IMR-90 (cell line): ENCODE measurements around the gene YTHDF2. TPM values are rescaled to one million over a fixed set of nuclear protein-coding genes. Genes with fewer than 3 reads are reported as not detected.

Source experiments
- ATAC-seq: fragments of 200-7000 bp; cut with Tn5 transposase; 2 replicates; pipeline ENCODE4 v1.9.1; 2020; ENCODE audit warnings: low read depth, mild to moderate bottlenecking, moderate library complexity
- BruUV-seq: library from RNA; stranded (reverse); fragments of 400-500 nt; replicated peaks from 2 replicates; lab custom pipeline; 2021; lab: Mats Ljungman, UMichigan
- CTCF ChIA-PET: fragments of 300-600 bp; formaldehyde crosslinking; extraction: SDS; loops from one replicate; lab custom pipeline; 2021; ENCODE audit warnings: antibody characterized with exemption; lab: Yijun Ruan, JAX
- POLR2A ChIA-PET: fragments of 300-600 bp; sonication (Branson Sonifier 250); formaldehyde crosslinking; loops from one replicate; lab custom pipeline; 2022; ENCODE audit warnings: antibody characterized with exemption; ENCODE audit not compliant: unreplicated experiment; lab: Charles Lee
- DNase-seq: peaks from one replicate; pipeline ENCODE4 v3.0.0; 2013
- H2AFZ ChIP-seq: replicated peaks from 2 replicates; pipeline ENCODE3; 2013; ENCODE audit warnings: low read length, mild to moderate bottlenecking; ENCODE audit not compliant: poor library complexity
- H2AK5ac ChIP-seq: 2 replicates; pipeline ENCODE4 v1.6.1; 2013; ENCODE audit warnings: low read depth, low read length, inconsistent platforms
- H2AK9ac ChIP-seq: replicated peaks from 2 replicates; pipeline ENCODE3; 2013; ENCODE audit warnings: mild to moderate bottlenecking, low read depth, low read length, moderate library complexity; ENCODE audit not compliant: poor library complexity
- H2BK120ac ChIP-seq: 2 replicates; pipeline ENCODE4 v1.6.1; 2013; ENCODE audit warnings: low read depth, low read length, inconsistent platforms
- H2BK15ac ChIP-seq: 3 replicates; pipeline ENCODE4 v1.6.1; 2013; ENCODE audit warnings: low read depth, low read length, inconsistent platforms
- H2BK20ac ChIP-seq: 2 replicates; pipeline ENCODE4 v1.6.1; 2013; ENCODE audit warnings: low read depth, mild to moderate bottlenecking, inconsistent platforms, low read length, moderate library complexity
- H2BK5ac ChIP-seq: 2 replicates; pipeline ENCODE4 v1.6.1; 2013; ENCODE audit warnings: mild to moderate bottlenecking, low read depth, low read length, inconsistent platforms; ENCODE audit not compliant: poor library complexity, severe bottlenecking
- H3K14ac ChIP-seq: replicated peaks from 2 replicates; pipeline ENCODE4 v1.6.1; 2013; ENCODE audit warnings: low read depth, low read length, inconsistent platforms
- H3K18ac ChIP-seq: 2 replicates; pipeline ENCODE4 v1.6.1; 2013; ENCODE audit warnings: low read depth, low read length, control low read depth
- H3K23ac ChIP-seq: 2 replicates; pipeline ENCODE4 v1.6.1; 2013; ENCODE audit warnings: low read depth, low read length, inconsistent platforms
- H3K27ac ChIP-seq: 2 replicates; pipeline ENCODE4 v1.5.1; 2013; ENCODE audit warnings: mild to moderate bottlenecking, control low read depth, low read length; ENCODE audit not compliant: insufficient read depth
- H3K27me3 ChIP-seq: 2 replicates; pipeline ENCODE4 v1.6.1; 2013; ENCODE audit warnings: low read length; ENCODE audit not compliant: control insufficient read depth, insufficient read depth
- H3K36me3 ChIP-seq: 2 replicates; pipeline ENCODE4 v1.6.1; 2013; ENCODE audit warnings: low read length, mixed read lengths; ENCODE audit not compliant: control insufficient read depth, insufficient read depth
- H3K4ac ChIP-seq: 2 replicates; pipeline ENCODE4 v1.6.1; 2013; ENCODE audit warnings: low read depth, low read length, inconsistent platforms
- H3K4me1 ChIP-seq: 2 replicates; pipeline ENCODE4 v1.6.1; 2013; ENCODE audit warnings: low read length, mixed read lengths; ENCODE audit not compliant: control insufficient read depth, insufficient read depth
- H3K4me2 ChIP-seq: 2 replicates; pipeline ENCODE4 v1.6.1; 2013; ENCODE audit warnings: low read depth, mild to moderate bottlenecking, control low read depth, low read length, moderate library complexity
- H3K4me3 ChIP-seq: 2 replicates; pipeline ENCODE4 v1.5.1; 2013; ENCODE audit warnings: low read depth, mild to moderate bottlenecking, control low read depth, low read length, moderate library complexity; ENCODE audit not compliant: insufficient read depth
- H3K56ac ChIP-seq: 2 replicates; pipeline ENCODE4 v1.6.1; 2013; ENCODE audit warnings: low read length, inconsistent platforms; ENCODE audit not compliant: insufficient read depth; ENCODE audit errors: extremely low read depth
- H3K79me1 ChIP-seq, 2 experiments: 2 replicates each; pipeline ENCODE4 v1.6.1; 2013; ENCODE audit warnings: low read length in 2 of 2, inconsistent platforms in 1 of 2, low read depth in 1 of 2
- H3K9ac ChIP-seq: 2 replicates; pipeline ENCODE4 v1.6.1; 2013; ENCODE audit warnings: low read depth, low read length, control low read depth
- H3K9me1 ChIP-seq: 2 replicates; pipeline ENCODE4 v1.6.1; 2013; ENCODE audit warnings: low read length, inconsistent platforms; ENCODE audit not compliant: insufficient read depth
- H3K9me3 ChIP-seq: 2 replicates; pipeline ENCODE4 v1.6.1; 2013; ENCODE audit warnings: low read length; ENCODE audit not compliant: control insufficient read depth, insufficient read depth
- H4K20me1 ChIP-seq: 2 replicates; pipeline ENCODE4 v1.6.1; 2013; ENCODE audit warnings: low read length, inconsistent platforms; ENCODE audit not compliant: insufficient read depth
- H4K5ac ChIP-seq: 2 replicates; pipeline ENCODE4 v1.6.1; 2013; ENCODE audit warnings: mild to moderate bottlenecking, low read depth, low read length, control low read depth
- H4K8ac ChIP-seq, 2 experiments: 2 replicates each; pipeline ENCODE4 v1.6.1; 2013; ENCODE audit warnings: low read depth in 2 of 2, low read length in 2 of 2, control low read depth in 1 of 2, inconsistent platforms in 1 of 2
- H4K91ac ChIP-seq: 2 replicates; pipeline ENCODE4 v1.6.1; 2013; ENCODE audit warnings: low read depth, low read length, inconsistent platforms; ENCODE audit not compliant: insufficient read depth
- CHD1 ChIP-seq: IDR thresholded peaks from 2 replicates; pipeline ENCODE4 v1.6.1; 2012; ENCODE audit warnings: low read depth, low read length, improper control_type of control experiment
- NFE2L2 ChIP-seq: fragments of 150-350 bp; IDR thresholded peaks from 2 replicates; pipeline ENCODE4 v1.6.1; 2016; ENCODE audit warnings: low read depth, mild to moderate bottlenecking, low read length
- POLR2A ChIP-seq: IDR thresholded peaks from 2 replicates; pipeline ENCODE4 v1.6.1; 2012; ENCODE audit warnings: mild to moderate bottlenecking, low read depth, low read length
- RAD21 ChIP-seq: IDR thresholded peaks from 2 replicates; pipeline ENCODE4 v1.6.1; 2012; ENCODE audit warnings: low read length, improper control_type of control experiment
- RFX5 ChIP-seq: IDR thresholded peaks from 2 replicates; pipeline ENCODE4 v1.8.0; 2012; ENCODE audit warnings: low read depth, mild to moderate bottlenecking, low read length, moderate library complexity
- USF2 ChIP-seq: fragments of 150-350 bp; IDR thresholded peaks from 2 replicates; pipeline ENCODE4 v1.6.1; 2017; ENCODE audit warnings: mild to moderate bottlenecking, antibody characterized with exemption, low read length, low read depth
- WGBS, 2 experiments: methylation state at CpG; one replicate each; pipeline versions ENCODE4 v1.1.5 to v1.1.7; 2013; ENCODE audit warnings: missing lambda C conversion rate in 2 of 2; ENCODE audit not compliant: insufficient read length in 1 of 2; ENCODE audit errors: extremely low coverage in 2 of 2; 5-methylcytosine and 5-hydroxymethylcytosine counted together
- dilution Hi-C: fragments of 300-500 bp; cut with HindIII; formaldehyde crosslinking; loops from one replicate; pipeline ENCODE4 v1.14.3; 2018; ENCODE audit warnings: low sequenced_read_pairs; ENCODE audit not compliant: unreplicated experiment
- in situ Hi-C: fragments of 300-500 bp; cut with MboI; formaldehyde crosslinking; loops from 3 replicates; pipeline ENCODE4 v1.14.3; 2019; ENCODE audit warnings: low sequenced_read_pairs, inconsistent platforms, mixed read lengths
- intact Hi-C: fragments of 100-400 bp; cut with micrococcal nuclease; formaldehyde crosslinking; loops from 2 replicates; pipeline ENCODE4 v1.10.0; 2022
- polyA plus RNA-seq, 3 experiments: library from polyadenylated mRNA; depleted of rRNA; stranded (reverse); fragments of >200 nt; gene quantifications; 2 replicates each; pipeline ENCODE4 v1.2.3, GENCODE V29; 2012; ENCODE audit warnings: low replicate concordance in 1 of 3
- total RNA-seq: library from RNA; depleted of rRNA; stranded (reverse); fragments of >200 nt; gene quantifications from 2 replicates; pipeline ENCODE4 v1.2.3, GENCODE V29; 2012

YTHDF2 gene
- total and polyA plus RNA-seq, 2 of the 4 experiments (the other 2 are of a cell fraction): 50.0 to 94.3 TPM

GRCh38 chr1:28803662-28804061, 66.9 kb downstream of the YTHDF2 start:
- Histone ChIP-seq H3K36me3 (no peaks in the 10 kb centered on the region), H3K27me3 (peaks cover 15% of the 10 kb centered on the region), H4K91ac (no peak overlapping the region), H3K4me1 (no peaks in the 10 kb centered on the region), H3K79me1 (no peaks in the 10 kb centered on the region), H3K14ac (no peak overlapping the region), H2BK15ac (no peak overlapping the region), H2AK5ac (no peak overlapping the region), H2BK120ac (no peak overlapping the region), H2BK5ac (no peak overlapping the region), H3K56ac (no peak overlapping the region), H4K8ac (no peak overlapping the region), H3K9ac (no peak overlapping the region), H3K9me1 (no peaks in the 10 kb centered on the region), H2AFZ (no peak overlapping the region), H2AK9ac (no peak overlapping the region), H3K27ac (no peak overlapping the region), H3K4me2 (no peak overlapping the region), H4K20me1 (no peaks in the 10 kb centered on the region), H3K9me3 (peaks cover 2% of the 10 kb centered on the region; the same call in 1 of the 2 replicates), H4K5ac (no peak overlapping the region), H3K4me3 (no peak overlapping the region), H2BK20ac (no peak overlapping the region), H3K18ac (no peak overlapping the region), H3K4ac (no peak overlapping the region), H3K23ac (no peak overlapping the region)
- no TSS peak for BruUV-seq
- POLR2A ChIA-PET: no interaction called here
- in situ Hi-C loops: no loop called here
- TF ChIP-seq CHD1: no peak
- no peak for TF ChIP-seq USF2
- TF ChIP-seq RFX5: no peak
- no peak for TF ChIP-seq NFE2L2
- no peak for TF ChIP-seq RAD21
- no peak for TF ChIP-seq POLR2A
- intact Hi-C loops: no loop called here
- WGBS, 2 experiments: no CpG with 5 or more reads among the region's 3 CpGs
- dilution Hi-C loops: no loop called here
- CTCF ChIA-PET: no interaction called here
- DNase-seq: no peak
- ATAC-seq: no peak
